ENCODE measurements around the gene RNF43.

RNF43 gene

DNA sequence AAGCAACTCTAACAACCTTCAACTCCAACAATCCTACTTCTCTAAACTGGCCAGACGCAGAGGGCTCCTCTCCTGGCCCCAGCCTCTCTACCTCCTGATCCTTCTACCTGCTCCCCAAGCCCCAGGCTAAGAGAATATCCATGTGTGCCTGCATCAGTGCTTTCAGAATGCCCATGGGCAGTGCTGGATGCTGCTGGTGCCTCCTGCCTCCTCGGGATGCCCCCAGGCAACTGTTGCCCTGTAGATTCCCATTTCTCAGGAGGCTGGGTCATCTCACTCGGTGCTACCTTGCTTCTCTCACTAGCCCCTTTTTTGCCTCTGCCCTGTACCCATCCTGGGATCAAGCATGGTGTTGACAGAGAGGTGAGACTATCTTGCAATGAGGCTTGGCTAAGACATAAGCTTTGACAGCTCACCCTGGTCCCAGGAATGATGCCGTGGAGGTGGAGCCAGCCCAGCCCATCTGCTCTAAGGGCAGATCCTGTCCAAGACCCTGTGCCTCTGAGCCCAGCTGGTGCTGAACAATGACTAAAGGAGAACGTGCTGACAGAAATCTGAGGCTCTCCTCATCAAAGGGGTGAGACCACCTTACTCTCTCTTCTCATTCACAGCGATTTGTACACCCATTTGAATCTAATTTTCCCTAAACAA, 45.9 kb downstream of the RNF43 start:
- H3K27ac ChIP-seq (replicated peaks) = no peak overlapping the region
- H3K4me3 ChIP-seq (replicated peaks; ENCODE audit: insufficient read depth, low read length) = no peak overlapping the region
- no peak for TF ChIP-seq SPI1 (IDR thresholded peaks at IDR 0.05; ENCODE audit: borderline replicate concordance, low read depth)
- TF ChIP-seq, protein P1, sequence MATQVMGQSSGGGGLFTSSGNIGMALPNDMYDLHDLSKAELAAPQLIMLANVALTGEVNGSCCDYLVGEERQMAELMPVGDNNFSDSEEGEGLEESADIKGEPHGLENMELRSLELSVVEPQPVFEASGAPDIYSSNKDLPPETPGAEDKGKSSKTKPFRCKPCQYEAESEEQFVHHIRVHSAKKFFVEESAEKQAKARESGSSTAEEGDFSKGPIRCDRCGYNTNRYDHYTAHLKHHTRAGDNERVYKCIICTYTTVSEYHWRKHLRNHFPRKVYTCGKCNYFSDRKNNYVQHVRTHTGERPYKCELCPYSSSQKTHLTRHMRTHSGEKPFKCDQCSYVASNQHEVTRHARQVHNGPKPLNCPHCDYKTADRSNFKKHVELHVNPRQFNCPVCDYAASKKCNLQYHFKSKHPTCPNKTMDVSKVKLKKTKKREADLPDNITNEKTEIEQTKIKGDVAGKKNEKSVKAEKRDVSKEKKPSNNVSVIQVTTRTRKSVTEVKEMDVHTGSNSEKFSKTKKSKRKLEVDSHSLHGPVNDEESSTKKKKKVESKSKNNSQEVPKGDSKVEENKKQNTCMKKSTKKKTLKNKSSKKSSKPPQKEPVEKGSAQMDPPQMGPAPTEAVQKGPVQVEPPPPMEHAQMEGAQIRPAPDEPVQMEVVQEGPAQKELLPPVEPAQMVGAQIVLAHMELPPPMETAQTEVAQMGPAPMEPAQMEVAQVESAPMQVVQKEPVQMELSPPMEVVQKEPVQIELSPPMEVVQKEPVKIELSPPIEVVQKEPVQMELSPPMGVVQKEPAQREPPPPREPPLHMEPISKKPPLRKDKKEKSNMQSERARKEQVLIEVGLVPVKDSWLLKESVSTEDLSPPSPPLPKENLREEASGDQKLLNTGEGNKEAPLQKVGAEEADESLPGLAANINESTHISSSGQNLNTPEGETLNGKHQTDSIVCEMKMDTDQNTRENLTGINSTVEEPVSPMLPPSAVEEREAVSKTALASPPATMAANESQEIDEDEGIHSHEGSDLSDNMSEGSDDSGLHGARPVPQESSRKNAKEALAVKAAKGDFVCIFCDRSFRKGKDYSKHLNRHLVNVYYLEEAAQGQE (IDR thresholded peaks at IDR 0.05; ENCODE audit: insufficient replicate concordance, low read depth) = no peak
- TF ChIP-seq POLR2AphosphoS5 (IDR thresholded peaks at IDR 0.05; ENCODE audit: low read depth) = no peak
- TF ChIP-seq GABPA (IDR thresholded peaks at IDR 0.05; ENCODE audit: low read depth) = no peak
- TF ChIP-seq CTCF (IDR thresholded peaks at IDR 0.05; ENCODE audit: insufficient read depth, low read length) = no peak
- DNase-seq (ENCODE audit: low read depth in 1 of 2, low spot score in 1 of 2) = no peak
- no peaks in the 10 kb centered on the region for H3K27me3 ChIP-seq (ENCODE audit: insufficient read depth, poor library complexity, severe bottlenecking)

- DNase-seq (ENCODE audit: low read depth in 1 of 2, low spot score in 1 of 2) = no peak
- no peaks in the 10 kb centered on the region for H3K27me3 ChIP-seq (ENCODE audit: insufficient read depth, poor library complexity, severe bottlenecking)
These were observed 46.6 kb downstream of the RNF43 start for GRCh38 chr17:58370716-58371115.

DNA sequence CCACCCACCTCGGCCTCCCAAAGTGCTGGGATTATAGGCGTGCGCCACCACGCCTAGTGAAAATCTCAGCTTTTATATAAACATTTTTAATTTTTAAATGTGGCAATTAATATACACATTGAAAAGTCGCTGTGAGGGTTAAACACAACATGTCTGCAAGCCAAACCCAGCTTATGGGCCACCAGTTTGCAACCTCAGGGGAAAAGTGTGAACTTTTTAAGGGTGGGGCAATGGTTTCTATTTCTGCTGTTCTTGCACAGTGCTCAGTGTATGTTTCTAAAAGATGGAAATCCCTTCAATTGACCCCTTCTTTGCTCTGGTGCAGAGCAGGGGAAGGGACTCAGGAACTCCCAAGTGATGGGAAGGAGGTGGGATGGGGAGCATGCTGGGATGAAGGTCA, 47.0 kb downstream of the RNF43 start:
- TF ChIP-seq, protein P1 (IDR thresholded peaks at IDR 0.05; ENCODE audit: insufficient replicate concordance, low read depth) = no peak
- TF ChIP-seq POLR2AphosphoS5 (IDR thresholded peaks at IDR 0.05; ENCODE audit: low read depth) (no peak), CTCF (IDR thresholded peaks at IDR 0.05; ENCODE audit: insufficient read depth, low read length) (no peak), GABPA (IDR thresholded peaks at IDR 0.05; ENCODE audit: low read depth) (no peak), SPI1 (IDR thresholded peaks at IDR 0.05; ENCODE audit: borderline replicate concordance, low read depth) (no peak)
- DNase-seq (ENCODE audit: low read depth in 1 of 2, low spot score in 1 of 2) = no peak
- Histone ChIP-seq H3K27ac (replicated peaks) (no peak overlapping the region), H3K4me3 (replicated peaks; ENCODE audit: insufficient read depth, low read length) (no peak overlapping the region), H3K27me3 (ENCODE audit: insufficient read depth, poor library complexity, severe bottlenecking) (no peaks in the 10 kb centered on the region)

More at GRCh38 chr17:58370716-58371115, 46.6 kb downstream of the RNF43 start:
- TF ChIP-seq POLR2AphosphoS5 (IDR thresholded peaks at IDR 0.05; ENCODE audit: low read depth) = no peak
- no peak for TF ChIP-seq SPI1 (IDR thresholded peaks at IDR 0.05; ENCODE audit: borderline replicate concordance, low read depth)
- TF ChIP-seq CTCF (IDR thresholded peaks at IDR 0.05; ENCODE audit: insufficient read depth, low read length) = no peak
- TF ChIP-seq, protein P1 (IDR thresholded peaks at IDR 0.05; ENCODE audit: insufficient replicate concordance, low read depth) = no peak
- TF ChIP-seq GABPA (IDR thresholded peaks at IDR 0.05; ENCODE audit: low read depth) = no peak
- Histone ChIP-seq H3K27ac (replicated peaks) (no peak overlapping the region), H3K4me3 (replicated peaks; ENCODE audit: insufficient read depth, low read length) (no peak overlapping the region)
